ENCODE data around the gene SLC19A1.

SLC19A1 gene

DNA sequence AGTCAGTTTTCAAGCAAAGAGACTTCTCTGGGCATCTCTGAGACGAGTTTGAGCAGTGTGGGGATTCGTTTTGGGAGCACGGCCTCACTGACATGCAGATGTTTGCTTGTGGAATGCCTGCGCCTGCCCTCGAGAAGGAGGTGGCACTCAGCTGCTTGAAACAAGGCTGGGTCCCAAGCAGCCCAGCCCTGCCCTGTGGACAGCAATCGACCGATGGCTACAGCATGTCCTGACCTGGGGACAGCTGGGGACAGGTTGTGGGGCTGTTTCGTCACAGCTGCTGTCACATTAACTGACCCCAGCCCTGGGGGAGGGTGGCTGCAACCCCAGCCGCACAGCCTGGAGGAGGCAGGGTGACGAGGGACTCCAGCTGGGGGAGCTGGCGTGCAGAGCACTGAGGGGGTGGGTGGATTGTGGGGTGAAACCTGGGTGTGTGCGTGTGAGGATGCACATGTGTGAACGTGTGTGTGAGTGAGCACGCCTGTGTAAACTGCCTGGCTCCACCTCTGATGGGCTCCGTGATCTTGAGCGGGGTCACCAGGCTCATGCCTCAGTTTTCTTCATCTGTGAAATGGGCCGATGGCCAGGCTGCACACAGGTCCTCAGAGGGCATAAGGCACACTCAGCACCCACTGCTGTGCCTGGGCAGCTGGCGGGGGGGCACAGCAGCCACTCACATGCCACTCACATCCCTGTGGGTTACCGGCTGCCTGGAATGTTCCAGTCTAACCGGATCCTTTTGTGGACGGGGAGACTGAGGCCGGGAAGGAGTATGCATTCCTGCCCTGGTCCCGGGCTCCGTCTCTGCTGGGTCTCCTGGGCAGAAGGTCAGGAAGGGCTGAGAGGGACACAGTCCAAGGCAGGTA, 87.9 kb downstream of the SLC19A1 start:
- DNase-seq (ENCODE audit: low read depth): no peak

DNA sequence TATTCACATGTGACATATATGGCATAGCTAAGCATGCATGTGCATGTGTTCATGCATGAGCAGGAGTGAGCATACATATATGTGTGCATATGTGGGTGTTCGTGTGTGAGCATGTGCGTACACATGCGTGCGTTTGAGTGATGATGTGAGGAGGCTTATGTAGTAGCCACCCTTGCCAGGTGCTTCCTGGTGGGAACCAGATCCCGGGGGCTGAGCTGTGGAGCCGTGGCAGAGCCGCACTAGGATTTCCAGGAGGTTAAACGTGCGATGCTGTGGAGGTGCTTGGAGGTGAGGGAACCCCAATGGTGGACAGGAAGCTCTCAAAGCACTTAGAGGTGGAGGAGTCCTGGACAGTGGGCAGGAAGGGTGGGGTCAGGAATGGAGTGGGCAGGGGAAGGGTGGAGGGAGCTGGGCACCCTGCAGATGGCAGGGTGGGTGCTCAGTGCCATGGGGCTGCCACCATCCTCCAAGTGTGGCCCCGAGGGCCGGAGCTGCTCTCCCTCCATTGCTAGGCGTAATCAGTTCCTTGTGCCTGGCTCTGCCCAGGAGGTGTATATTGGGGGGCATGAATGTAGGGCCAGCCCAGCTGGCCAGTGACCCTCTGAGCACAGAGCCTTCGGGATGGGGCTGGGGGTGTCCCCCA, 88.8 kb downstream of the SLC19A1 start:
- DNase-seq (ENCODE audit: low read depth): no peak

DNA sequence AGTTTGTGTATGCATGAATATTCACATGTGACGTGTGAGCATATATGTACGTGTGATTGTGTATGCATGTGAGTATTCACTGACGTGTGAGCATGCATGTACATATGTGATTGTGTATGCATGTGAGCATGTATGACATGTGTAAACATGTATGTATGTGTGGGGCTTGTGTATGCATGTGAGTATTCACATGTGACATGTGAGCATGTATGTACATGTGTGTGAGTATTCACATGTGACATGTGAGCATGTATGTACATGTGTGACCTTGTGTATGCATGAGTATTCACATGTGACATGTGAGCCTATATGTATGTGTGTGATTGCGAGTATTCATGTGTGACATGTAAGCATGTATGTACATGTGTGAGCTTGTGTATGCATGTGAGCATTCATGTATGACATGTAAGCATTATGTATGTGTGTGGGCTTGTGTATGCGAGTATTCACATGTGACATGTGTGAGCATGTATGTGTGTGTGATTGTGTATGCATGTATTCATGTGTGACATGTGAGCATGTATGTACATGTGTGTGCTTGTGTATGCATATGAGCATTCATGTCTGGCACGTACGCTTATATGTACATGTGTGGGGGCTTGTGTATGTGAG, 89.4 kb downstream of the SLC19A1 start:
- DNase-seq (ENCODE audit: low read depth): no peak

DNA sequence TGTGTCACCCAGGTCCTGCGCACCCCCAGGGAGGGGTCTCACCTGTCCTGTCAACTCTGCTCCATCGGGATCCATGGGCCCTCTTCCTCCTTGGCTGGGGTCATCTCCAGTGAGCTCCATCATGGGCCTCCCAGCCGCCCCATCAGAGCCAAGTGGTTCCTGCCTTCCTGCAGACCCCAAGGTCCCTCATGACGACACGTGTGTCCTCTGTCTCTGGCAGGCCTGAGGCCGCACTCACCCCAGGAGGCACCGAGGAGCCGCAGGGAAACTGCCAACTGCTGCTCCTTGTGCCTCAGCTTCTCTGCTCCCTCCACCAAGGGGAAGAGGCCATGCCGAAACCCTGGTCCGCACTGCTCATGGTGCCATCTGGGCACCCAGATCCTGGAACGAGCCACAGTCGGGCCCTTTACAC, 90.5 kb downstream of the SLC19A1 start:
- DNase-seq (ENCODE audit: low read depth): no peak

DNA sequence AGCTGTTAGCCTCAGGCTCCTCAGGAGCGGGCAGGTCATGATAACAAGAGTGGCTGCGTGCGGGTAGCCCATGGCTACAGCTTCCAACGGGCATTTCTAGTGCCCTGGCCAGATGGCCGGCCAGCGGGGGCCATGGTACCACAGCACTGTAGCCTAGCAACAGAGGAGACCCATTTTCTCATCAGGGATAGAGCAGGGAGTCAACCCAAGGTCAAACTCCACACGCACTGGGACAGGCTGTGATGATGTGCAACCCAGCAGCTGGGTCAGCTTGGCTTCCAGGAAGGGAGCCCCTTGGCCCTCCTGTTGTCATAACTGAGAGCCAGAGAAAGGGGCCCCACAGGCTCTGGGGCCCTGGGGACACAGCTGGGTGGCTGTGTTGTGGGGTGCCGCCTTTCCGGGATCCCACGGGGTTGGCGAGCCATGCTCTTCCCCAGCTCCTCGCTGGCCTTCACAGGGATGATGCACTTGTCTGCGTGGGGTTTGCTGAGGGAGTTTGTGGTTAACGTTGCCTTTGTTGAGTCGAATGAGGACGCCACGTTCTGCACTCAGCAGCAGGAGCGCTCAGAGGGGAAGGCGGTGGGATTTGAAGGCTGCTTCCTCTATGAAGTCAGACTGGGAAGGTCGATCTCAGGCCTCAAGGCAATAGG, 91.0 kb downstream of the SLC19A1 start:
- DNase-seq (ENCODE audit: low read depth): no peak

DNA sequence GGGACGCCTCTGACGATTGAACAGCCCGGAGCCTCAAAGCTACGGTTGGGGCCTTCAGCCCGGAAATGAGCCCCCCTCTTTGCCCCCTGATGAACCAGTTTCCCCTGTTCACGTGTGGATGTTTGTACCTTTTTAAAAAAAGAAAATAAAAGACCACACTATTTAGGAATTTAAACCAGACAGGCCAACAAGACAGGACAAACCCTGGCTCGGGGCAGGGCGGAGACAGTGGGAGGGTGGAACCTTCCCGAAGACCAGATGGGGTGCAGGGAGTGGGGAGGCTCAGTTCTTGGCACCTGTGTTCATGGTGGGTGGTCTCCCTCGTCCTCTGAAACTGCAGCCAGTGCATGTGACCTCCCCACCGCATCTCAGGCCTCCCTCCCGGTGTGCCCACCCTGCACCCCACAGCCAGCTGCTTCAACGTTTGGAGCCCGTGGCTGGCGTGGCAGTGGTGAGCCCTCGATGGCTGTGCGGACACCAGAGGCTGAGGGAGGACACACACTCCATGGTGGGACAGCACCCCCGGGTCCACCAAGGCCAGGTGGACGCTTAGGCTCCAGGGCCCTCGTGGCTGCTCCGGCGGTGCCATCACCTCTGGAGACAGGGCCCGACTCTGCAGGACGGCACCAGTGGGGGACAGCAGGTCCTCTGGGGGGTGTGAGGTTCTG, 91.7 kb downstream of the SLC19A1 start:
- no peak for DNase-seq (ENCODE audit: low read depth)

DNA sequence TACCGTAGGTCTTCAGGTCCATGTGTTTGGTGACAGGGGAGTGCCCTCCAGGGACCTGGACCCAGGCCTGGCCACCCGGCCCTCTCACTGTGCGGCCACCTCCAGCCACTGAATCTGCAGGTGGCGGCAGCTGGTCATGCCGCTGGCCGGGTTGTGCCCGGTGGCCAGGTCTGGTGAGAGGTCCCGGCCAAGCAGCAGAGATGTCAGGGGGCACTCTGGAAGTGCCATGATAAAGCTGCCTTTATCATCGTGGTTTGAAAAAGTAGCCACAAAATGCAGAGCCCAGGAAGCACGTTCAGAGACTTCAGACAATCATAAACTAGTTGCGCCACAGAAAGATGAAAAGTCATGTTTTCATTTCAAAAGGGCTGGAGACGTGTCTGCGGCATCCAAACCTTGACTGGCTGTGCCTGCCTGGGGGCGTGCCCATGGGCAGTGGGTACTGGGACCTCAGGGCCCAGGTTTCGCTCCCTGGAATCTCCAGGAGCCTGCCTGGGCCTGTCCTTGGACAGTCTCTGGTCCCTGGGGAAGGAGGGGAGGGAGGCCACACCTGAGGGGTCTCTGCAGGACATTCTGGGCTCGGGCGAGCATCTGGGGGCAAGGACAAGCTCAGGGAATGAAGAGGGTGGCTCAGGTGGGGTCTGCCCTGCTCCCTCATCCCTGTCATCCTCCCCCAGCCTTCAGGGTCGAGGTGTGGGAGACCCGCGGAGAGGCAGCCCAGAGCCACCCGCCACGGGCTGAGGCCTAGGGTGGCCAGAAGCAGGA, 92.4 kb downstream of the SLC19A1 start:
- no peak for DNase-seq (ENCODE audit: low read depth)

DNA sequence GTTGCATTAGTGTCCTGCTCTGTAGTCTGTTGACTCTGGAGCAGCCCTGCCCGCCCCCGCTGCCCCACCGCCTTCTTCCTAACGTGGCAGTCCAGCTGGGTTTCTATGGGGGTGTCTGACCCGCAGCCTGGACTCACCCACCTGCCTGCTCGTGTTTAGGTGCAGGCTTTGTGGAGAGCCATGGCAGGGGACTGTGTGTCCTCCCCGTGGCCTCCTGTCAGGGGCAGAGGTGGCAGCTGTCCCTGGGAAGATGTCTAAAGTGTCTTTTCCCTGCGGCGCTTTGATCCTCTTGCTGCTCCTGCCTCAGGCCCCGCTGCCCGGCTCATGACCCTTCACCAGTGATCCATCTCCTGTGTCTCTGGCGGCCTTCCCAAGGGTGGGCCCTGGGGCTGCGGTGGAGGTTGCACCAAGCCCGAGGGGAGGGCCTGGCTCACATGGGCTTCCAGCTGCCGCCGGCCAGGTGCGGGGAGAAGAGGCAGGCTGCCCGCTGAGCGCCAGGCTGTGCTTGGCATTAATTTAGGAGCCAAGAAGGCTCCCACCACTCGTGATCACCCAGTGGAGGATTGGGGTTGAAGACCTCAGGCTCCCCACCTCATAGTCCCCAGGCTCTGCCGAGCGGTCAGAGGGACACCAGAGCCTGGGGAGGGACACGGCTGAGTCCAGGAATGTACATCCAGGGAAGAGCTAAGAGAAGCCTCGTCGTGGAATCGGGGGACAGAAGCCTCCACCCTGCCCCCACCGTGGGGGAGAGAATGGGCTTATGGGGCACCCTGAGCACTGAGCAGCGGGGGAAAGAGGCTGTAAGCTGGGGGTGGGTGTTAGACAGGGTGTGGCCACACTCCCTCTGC, 93.2 kb downstream of the SLC19A1 start:
- no peak for DNase-seq (ENCODE audit: low read depth)

DNA sequence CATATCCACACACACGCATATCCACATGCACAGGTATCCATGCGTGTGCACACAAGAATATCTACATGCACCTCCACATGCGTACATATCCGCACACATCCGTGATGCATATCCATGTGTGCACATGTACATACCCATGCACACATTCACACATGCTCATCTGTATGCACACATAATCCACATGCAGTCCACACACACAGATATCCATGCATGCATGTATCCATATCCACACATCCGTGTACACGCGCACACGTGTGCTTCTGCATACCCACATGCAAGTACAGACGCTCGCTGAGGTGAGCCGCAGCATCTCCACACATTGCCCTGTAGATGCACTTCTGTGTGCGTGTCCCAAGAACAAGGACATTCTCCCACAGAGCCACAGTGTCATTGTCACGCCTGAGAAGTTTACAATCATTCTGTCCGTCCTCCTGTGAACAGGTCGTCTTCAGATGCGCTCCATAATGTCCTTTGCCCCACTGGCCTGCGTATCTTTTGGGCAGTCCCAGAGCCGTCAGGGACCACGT, 93.9 kb downstream of the SLC19A1 start:
- no peak for DNase-seq (ENCODE audit: low read depth)
